Tibial nerve (tissue), 4 donors: ENCODE results near the gene PDSS2. TPM values are rescaled to one million over a fixed set of nuclear protein-coding genes. Genes with fewer than 3 reads are reported as not detected.
A peak's percentile ranks its signal among the peaks of the same experiment; 100 is the strongest.

Source experiments
- DNase-seq, 2 donors: peaks; one replicate each; pipeline ENCODE4 v3.0.0-alpha.2; 2019; ENCODE audit warnings: low spot score in 2 of 2
- H3K27ac ChIP-seq, 4 donors: fragments of 200-600 bp; sonication (generic) in 3 of 4; one replicate each; pipeline ENCODE4 v1.5.1; 2017 to 2019; ENCODE audit warnings: mild to moderate bottlenecking in 1 of 4
- H3K27me3 ChIP-seq, 2 donors: fragments of 200-600 bp; sonication (generic) in 1 of 2; one replicate each; pipeline versions ENCODE4 v1.5.1 to v1.6.0; 2017 to 2019
- H3K36me3 ChIP-seq, 3 donors: fragments of 200-600 bp; sonication (generic); one replicate each; pipeline ENCODE4 v1.5.1; 2018 to 2019
- H3K4me1 ChIP-seq, 4 donors: fragments of 200-600 bp; sonication (generic) in 3 of 4; one replicate each; pipeline ENCODE4 v1.5.1; 2017 to 2019
- H3K4me3 ChIP-seq, 4 donors: fragments of 200-600 bp; sonication (generic) in 3 of 4; one replicate each; pipeline ENCODE4 v1.5.1; 2017 to 2019; ENCODE audit warnings: mild to moderate bottlenecking in 1 of 4, moderate library complexity in 1 of 4
- H3K9me3 ChIP-seq, 4 donors: fragments of 200-600 bp; sonication (generic) in 3 of 4; one replicate each; pipeline ENCODE4 v1.5.1; 2017 to 2019
- CTCF ChIP-seq, 5 experiments: fragments of 200-600 bp in 3 of 5; fragments of 450-650 bp in 2 of 5; sonication (generic) in 3 of 5; IDR thresholded peaks; one replicate each; pipeline ENCODE4 v1.5.1; 2016 to 2019; ENCODE audit warnings: antibody characterized with exemption in 5 of 5, mild to moderate bottlenecking in 3 of 5, moderate library complexity in 2 of 5
- EP300 ChIP-seq, 2 donors: sonication (generic); formaldehyde crosslinking; IDR thresholded peaks; one replicate each; pipeline ENCODE4 v1.6.1; 2017; ENCODE audit warnings: antibody characterized with exemption in 2 of 2, mild to moderate bottlenecking in 1 of 2
- POLR2A ChIP-seq, 2 donors: fragments of 450-650 bp; IDR thresholded peaks; one replicate each; pipeline ENCODE4 v1.6.1; 2017; ENCODE audit warnings: antibody characterized with exemption in 2 of 2, mild to moderate bottlenecking in 2 of 2, moderate library complexity in 2 of 2
- WGBS, 2 donors: methylation state at CpG; one replicate each; pipeline ENCODE4 v1.1.5; 2018; 5-methylcytosine and 5-hydroxymethylcytosine counted together
- total RNA-seq, 4 donors: library from RNA; depleted of rRNA; stranded (reverse); fragments of >200 nt; gene quantifications; one replicate each; pipeline ENCODE4 v1.1.0, GENCODE V29; 2016

Gene PDSS2
- total RNA-seq, 4 donors from 2014 or later, result 8.2 to 9.4 (median 8.6) TPM

GRCh38 chr6:107490566-107491137 is 31.3 kb upstream of the PDSS2 start:
- peak in 1 of 2 donors; percentile 17 for DNase-seq
- Histone ChIP-seq H3K27ac (peak overlapping the region in 3 of 4 donors; percentile 71 to 81 (median 73)), H3K4me3 (peak overlapping the region; percentile 62 to 79 (median 68)), H3K27me3 (peaks cover 0 to 18% of the 10 kb centered on the region in 2 donors), H3K36me3 (no peaks in the 10 kb centered on the region), H3K4me1 (peaks cover 0 to 62% (median 33%) of the 10 kb centered on the region in 4 donors), H3K9me3 (no peaks in the 10 kb centered on the region)
- WGBS, 2 donors, result 0 to 2% methylated on average over 30 of the region's 30 CpGs
- TF ChIP-seq POLR2A (IDR thresholded peaks at IDR 0.05) (no peak), EP300 (IDR thresholded peaks at IDR 0.05) (no peak), CTCF (IDR thresholded peaks at IDR 0.05) (no peak)

DNA sequence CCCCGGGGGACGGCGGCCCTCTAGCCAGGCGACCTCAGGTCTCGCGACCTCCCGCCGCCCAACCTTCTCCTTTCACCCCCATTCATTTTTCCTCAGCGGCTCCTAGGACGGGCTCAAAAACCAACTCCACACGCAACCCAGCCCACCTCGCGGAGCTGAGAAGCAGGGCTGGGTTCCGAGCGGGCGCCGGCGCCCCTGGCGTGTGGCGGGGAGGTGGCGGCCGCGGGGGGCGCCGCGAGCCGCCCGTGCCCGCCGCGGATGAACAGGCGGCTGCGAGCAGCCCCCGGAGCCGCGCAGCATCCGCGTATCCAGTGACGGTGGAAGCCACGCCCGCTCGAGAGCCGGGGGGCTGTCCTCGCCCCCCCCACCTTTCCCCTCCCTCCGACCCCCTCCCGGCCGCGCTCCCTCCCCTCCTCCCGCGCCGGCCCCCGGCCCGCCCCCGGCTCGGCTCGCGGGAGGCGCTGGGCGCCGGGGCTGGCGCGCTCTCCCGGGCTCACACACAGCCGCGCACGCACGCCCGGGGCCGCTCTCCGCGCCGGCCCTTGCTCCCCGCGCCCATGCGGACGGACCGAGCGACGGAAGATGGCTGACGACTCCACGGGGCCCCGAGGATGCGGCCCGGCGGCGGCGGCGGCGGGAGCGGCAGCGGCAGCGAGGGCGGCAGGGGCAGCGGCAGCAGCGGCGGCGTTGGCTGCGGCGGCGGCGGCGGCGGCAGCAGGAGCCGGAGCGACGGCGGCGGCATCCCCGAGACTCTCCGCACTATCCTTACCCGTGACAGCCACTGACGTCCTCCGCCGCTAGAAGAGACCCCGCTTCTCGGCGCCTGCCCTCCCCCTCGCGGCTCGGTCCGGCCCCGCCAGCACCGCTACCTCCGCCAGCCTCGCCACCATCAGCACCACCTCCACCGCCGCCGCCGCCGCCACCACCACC is 30.5 kb upstream of the PDSS2 start, which contains the start of gene SOBP:
TSS of gene SOBP (plus strand) at position 482 of the 930 bp plus-strand sequence. CDS start 500 bp downstream, outside the sequence.
- TF ChIP-seq EP300 (IDR thresholded peaks at IDR 0.05) (no peak), POLR2A (IDR thresholded peaks at IDR 0.05) (peak in 1 of 2 donors; percentile 11), CTCF (IDR thresholded peaks at IDR 0.05) (peak in 3 of 5 experiments; percentile 12 to 17 (median 14))
- DNase-seq, result peak; percentile 25 to 30

DNA sequence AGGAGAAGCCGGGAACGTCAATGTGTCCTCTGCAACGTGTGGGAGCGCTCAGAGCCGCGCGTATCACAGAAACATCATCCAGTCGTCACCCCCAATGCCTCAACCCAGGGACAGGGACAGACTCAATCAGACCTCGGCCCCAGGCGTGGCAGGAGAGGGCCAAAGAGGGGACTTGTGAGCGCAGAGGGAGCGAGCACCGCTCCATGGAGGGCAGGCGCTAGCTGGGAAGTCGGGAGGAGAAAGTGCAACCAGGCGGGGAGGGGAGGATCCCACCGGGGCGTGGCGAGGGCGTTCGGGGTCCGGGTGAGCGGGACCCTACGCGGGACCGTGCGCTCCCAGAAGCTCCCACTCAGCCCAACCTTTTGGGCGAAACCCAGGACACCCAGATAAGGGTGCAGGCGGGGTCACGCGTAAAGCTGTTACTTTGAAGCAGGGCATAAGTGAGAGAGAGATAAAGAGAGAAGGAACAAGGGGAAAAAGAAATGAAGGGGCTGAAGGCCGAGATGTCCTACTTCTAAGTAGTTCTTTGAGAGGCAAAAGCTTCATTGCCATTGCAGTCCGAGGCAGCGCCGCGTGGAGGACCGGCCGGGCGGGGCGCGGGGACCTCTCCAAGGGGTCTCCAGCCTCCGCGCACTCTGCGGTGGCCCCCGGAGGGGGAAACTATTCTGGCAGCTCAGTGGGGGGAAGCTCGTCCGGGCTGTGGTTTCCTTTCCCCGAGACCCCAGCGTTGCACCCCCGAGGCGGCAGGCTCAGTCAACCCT is 29.7 kb upstream of the PDSS2 start:
- peak; percentile 16 to 19 for DNase-seq
- Histone ChIP-seq H3K36me3 (no peaks in the 10 kb centered on the region), H3K4me1 (peaks cover 0 to 47% (median 30%) of the 10 kb centered on the region in 4 donors), H3K27me3 (peaks cover 0 to 18% of the 10 kb centered on the region in 2 donors), H3K9me3 (no peaks in the 10 kb centered on the region), H3K4me3 (peak overlapping the region; percentile 44 to 70 (median 64)), H3K27ac (peak overlapping the region in 3 of 4 donors; percentile 41 to 81 (median 61))
- 1% methylated on average over 46 to 51 of the region's 51 CpGs for WGBS, 2 donors
- no peak for TF ChIP-seq EP300 (IDR thresholded peaks at IDR 0.05)
- TF ChIP-seq CTCF (IDR thresholded peaks at IDR 0.05), result no peak
- TF ChIP-seq POLR2A (IDR thresholded peaks at IDR 0.05), result no peak

More for the DNA sequence above, 30.5 kb upstream of the PDSS2 start, which contains the start of gene SOBP:
- peaks cover 0 to 18% of the 10 kb centered on the region in 2 donors for H3K27me3 ChIP-seq
- H3K27ac ChIP-seq, result peak within 1 kb of the TSS in 3 of 4 donors; percentile 71 to 81 (median 73)
- WGBS, 2 donors, result 0% methylated on average over 47 to 64 of the region's 130 CpGs
- H3K4me3 ChIP-seq, result peak within 1 kb of the TSS; percentile 62 to 79 (median 68)
- peaks cover 0 to 55% (median 30%) of the 10 kb centered on the region in 4 donors for H3K4me1 ChIP-seq
- H3K36me3 ChIP-seq, result no peaks in the 10 kb centered on the region
- no peaks in the 10 kb centered on the region for H3K9me3 ChIP-seq

DNA sequence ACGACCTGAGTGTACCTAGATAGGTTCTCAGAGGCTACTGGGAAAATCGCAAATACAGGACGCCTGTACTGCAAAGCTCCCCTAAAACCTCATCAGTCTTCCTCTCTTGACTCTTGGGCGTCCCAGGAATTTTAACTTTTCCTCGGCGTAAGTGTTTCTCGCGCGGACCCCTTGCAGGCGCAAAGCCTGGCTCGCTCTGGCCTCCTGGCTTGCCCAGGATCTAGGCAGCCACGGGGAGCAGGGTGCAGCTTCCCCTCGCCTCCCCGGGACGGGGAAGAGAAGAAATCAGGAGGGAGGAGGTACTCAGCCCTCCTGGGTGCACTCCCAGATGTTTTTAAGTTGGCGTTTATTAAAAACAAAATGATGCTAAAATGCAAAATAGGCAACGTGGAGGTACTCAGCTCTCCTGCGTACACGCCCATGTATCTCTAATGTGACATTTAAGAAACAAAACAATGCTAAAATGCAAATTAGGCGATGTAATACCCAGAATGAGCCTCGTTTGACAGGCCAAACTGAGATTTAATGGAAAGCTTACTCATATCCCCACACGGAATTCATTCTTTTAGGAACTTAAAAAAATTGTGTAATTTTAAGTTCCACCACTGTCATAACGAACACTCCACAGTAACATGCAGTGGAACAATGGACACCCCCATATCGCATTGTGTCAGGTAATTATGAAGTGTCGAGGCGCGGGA is 29.0 kb upstream of the PDSS2 start:
- no peak overlapping the region for H3K27ac ChIP-seq
- DNase-seq, result no peak

More for the DNA sequence above, 29.0 kb upstream of the PDSS2 start:
- WGBS, 2 donors, result 18 to 25% methylated on average over 27 of the region's 27 CpGs
- peaks cover 0 to 40% (median 28%) of the 10 kb centered on the region in 4 donors for H3K4me1 ChIP-seq
- peaks cover 0 to 22% of the 10 kb centered on the region in 2 donors for H3K27me3 ChIP-seq
- peak overlapping the region; percentile 44 to 70 (median 64) for H3K4me3 ChIP-seq
- H3K36me3 ChIP-seq, result no peaks in the 10 kb centered on the region
- H3K9me3 ChIP-seq, result no peaks in the 10 kb centered on the region
- TF ChIP-seq EP300 (IDR thresholded peaks at IDR 0.05) (no peak), CTCF (IDR thresholded peaks at IDR 0.05) (no peak), POLR2A (IDR thresholded peaks at IDR 0.05) (no peak)
